RPMI8226 (cell line): ENCODE data around the gene ITIH1.

Experiments used
- DNase-seq: peaks from one replicate; pipeline ENCODE4 v3.0.0-alpha.2; 2015

The ITIH1 gene

GRCh38 chr3:52790741-52791140, 13.3 kb downstream of the ITIH1 start:
- DNase-seq: no peak

- no peak for DNase-seq
These were observed 14.0 kb downstream of the ITIH1 start for GRCh38 chr3:52791366-52791765.

GRCh38 chr3:52791928-52792327, 14.5 kb downstream of the ITIH1 start:
- no peak for DNase-seq

GRCh38 chr3:52792413-52792812, 15.0 kb downstream of the ITIH1 start:
- DNase-seq: no peak

GRCh38 chr3:52792961-52793695, 15.7 kb downstream of the ITIH1 start:
- DNase-seq: peak; percentile 68

GRCh38 chr3:52793702-52794611, 16.6 kb downstream of the ITIH1 start:
- DNase-seq: no peak

GRCh38 chr3:52794612-52795099, 17.3 kb downstream of the ITIH1 start, which contains the start of gene ITIH3:
TSS of gene ITIH3 (plus strand) at chr3:52794796. CDS start at chr3:52794804, 8 bp downstream.
- no peak for DNase-seq

- no peak for DNase-seq
These were observed 18.0 kb downstream of the ITIH1 start for GRCh38 chr3:52795298-52795900.

- DNase-seq: no peak
These were observed 19.0 kb downstream of the ITIH1 start for GRCh38 chr3:52796411-52796810.

- DNase-seq: no peak
These were observed 21.1 kb downstream of the ITIH1 start for GRCh38 chr3:52798376-52798977.

GRCh38 chr3:52798978-52799476, 21.6 kb downstream of the ITIH1 start:
- no peak for DNase-seq

- DNase-seq: no peak
These were observed 22.7 kb downstream of the ITIH1 start for GRCh38 chr3:52800079-52800478.

- no peak for DNase-seq
These were observed 24.4 kb downstream of the ITIH1 start for GRCh38 chr3:52801839-52802238.

GRCh38 chr3:52805270-52806039, 28.1 kb downstream of the ITIH1 start:
- no peak for DNase-seq

GRCh38 chr3:52809149-52809548, 31.8 kb downstream of the ITIH1 start:
- no peak for DNase-seq

GRCh38 chr3:52809662-52810377, 32.4 kb downstream of the ITIH1 start:
- no peak for DNase-seq

- DNase-seq: no peak
These were observed 33.5 kb downstream of the ITIH1 start for GRCh38 chr3:52810923-52811322.

- no peak for DNase-seq
These were observed 34.1 kb downstream of the ITIH1 start for GRCh38 chr3:52811452-52812011.

- no peak for DNase-seq
These were observed 36.4 kb downstream of the ITIH1 start for GRCh38 chr3:52813810-52814209.

- DNase-seq: no peak
These were observed 38.8 kb downstream of the ITIH1 start for GRCh38 chr3:52816199-52816598.

- no peak for DNase-seq
These were observed 39.3 kb downstream of the ITIH1 start for GRCh38 chr3:52816654-52817053.
